SK-N-SH treated with all-trans-retinoic acid at 6 μM for 48 hours (cell line): Measurements from ENCODE around the gene SP110.

Experiments
- ATAC-seq: fragments of 200-7000 bp; cut with Tn5 transposase; 3 replicates; pipeline ENCODE4 v1.9.1; 2020; ENCODE audit warnings: mild to moderate bottlenecking, moderate library complexity
- ARNTL ChIP-seq: fragments of 450-650 bp; formaldehyde crosslinking; IDR thresholded peaks from 2 replicates; pipeline ENCODE4 v1.5.0; 2020; ENCODE audit warnings: low read depth, mild to moderate bottlenecking, moderate library complexity, borderline replicate concordance
- BACH2 ChIP-seq: fragments of 250-450 bp; sonication (Bioruptor Pico); IDR thresholded peaks from 2 replicates; pipeline ENCODE4 v1.9.0; 2021; ENCODE audit warnings: mild to moderate bottlenecking, borderline replicate concordance
- CREB5 ChIP-seq: fragments of 250-450 bp; sonication (Bioruptor Pico); IDR thresholded peaks from 2 replicates; pipeline ENCODE4 v1.5.1; 2020; ENCODE audit warnings: low read depth, mild to moderate bottlenecking, moderate library complexity
- CSRNP3 ChIP-seq: fragments of 250-450 bp; sonication (Bioruptor Pico); IDR thresholded peaks from 2 replicates; pipeline ENCODE4 v1.5.1; 2021; ENCODE audit warnings: mild to moderate bottlenecking, moderate library complexity
- ESRRG ChIP-seq: fragments of 250-450 bp; sonication (Bioruptor Pico); IDR thresholded peaks from 2 replicates; pipeline ENCODE4 v1.6.1; 2021; ENCODE audit warnings: mild to moderate bottlenecking
- GLIS3 ChIP-seq: fragments of 250-450 bp; sonication (Bioruptor Pico); IDR thresholded peaks from 2 replicates; pipeline ENCODE4 v1.5.0; 2020; ENCODE audit warnings: mild to moderate bottlenecking, moderate library complexity
- ISL1 ChIP-seq: fragments of 250-450 bp; sonication (Bioruptor Pico); IDR thresholded peaks from 2 replicates; pipeline ENCODE4 v2.1.2; 2022; ENCODE audit warnings: mild to moderate bottlenecking, moderate library complexity
- OSR1 ChIP-seq: fragments of 250-450 bp; sonication (Bioruptor Pico); IDR thresholded peaks from 2 replicates; pipeline ENCODE4 v1.8.0; 2022; ENCODE audit warnings: moderate library complexity, mild to moderate bottlenecking, inconsistent platforms
- PATZ1 ChIP-seq: fragments of 250-450 bp; sonication (Bioruptor Pico); IDR thresholded peaks from 2 replicates; pipeline ENCODE4 v1.8.0; 2020; ENCODE audit warnings: mild to moderate bottlenecking, moderate library complexity, borderline replicate concordance
- POU6F1 ChIP-seq: fragments of 250-450 bp; sonication (Bioruptor Pico); IDR thresholded peaks from 2 replicates; pipeline ENCODE4 v1.8.0; 2021; ENCODE audit warnings: low read depth, mild to moderate bottlenecking, moderate library complexity, borderline replicate concordance
- PPARA ChIP-seq: fragments of 250-450 bp; sonication (Bioruptor Pico); IDR thresholded peaks from 2 replicates; pipeline ENCODE4 v1.5.0; 2020; ENCODE audit warnings: mild to moderate bottlenecking, borderline replicate concordance
- RARB ChIP-seq: fragments of 250-450 bp; sonication (Bioruptor Pico); IDR thresholded peaks from 2 replicates; pipeline ENCODE4 v1.8.0; 2021; ENCODE audit warnings: mild to moderate bottlenecking, moderate library complexity
- SNAI2 ChIP-seq: fragments of 250-450 bp; sonication (Bioruptor Pico); IDR thresholded peaks from 2 replicates; pipeline ENCODE4 v1.5.0; 2020; ENCODE audit warnings: mild to moderate bottlenecking, moderate library complexity
- TOX ChIP-seq: fragments of 250-450 bp; sonication (Bioruptor Pico); IDR thresholded peaks from 2 replicates; pipeline ENCODE4 v1.8.0; 2021; ENCODE audit warnings: mild to moderate bottlenecking, moderate library complexity, borderline replicate concordance
- TSHZ2 ChIP-seq: fragments of 250-450 bp; sonication (Bioruptor Pico); IDR thresholded peaks from 2 replicates; pipeline ENCODE4 v1.5.0; 2020; ENCODE audit warnings: mild to moderate bottlenecking, moderate library complexity
- ZC3H10 ChIP-seq: fragments of 250-450 bp; sonication (Bioruptor Pico); IDR thresholded peaks from 2 replicates; pipeline ENCODE4 v1.5.1; 2021; ENCODE audit warnings: mild to moderate bottlenecking, moderate library complexity
- ZFP3 ChIP-seq: fragments of 250-450 bp; sonication (Bioruptor Pico); IDR thresholded peaks from 2 replicates; pipeline ENCODE4 v1.5.0; 2020; ENCODE audit warnings: mild to moderate bottlenecking, moderate library complexity
- ZFP30 ChIP-seq: fragments of 450-650 bp; formaldehyde crosslinking; IDR thresholded peaks from 2 replicates; pipeline ENCODE4 v1.5.0; 2022; ENCODE audit warnings: mild to moderate bottlenecking, moderate library complexity
- ZNF565 ChIP-seq: fragments of 450-650 bp; formaldehyde crosslinking; conservative IDR thresholded peaks from 2 replicates; pipeline ENCODE4 v1.5.0; 2020; ENCODE audit warnings: low read depth, mild to moderate bottlenecking, moderate library complexity
- ZNF8 ChIP-seq: fragments of 450-650 bp; formaldehyde crosslinking; IDR thresholded peaks from 2 replicates; pipeline ENCODE4 v1.5.0; 2020; ENCODE audit warnings: mild to moderate bottlenecking, moderate library complexity

SP110 gene

GRCh38 chr2:230134496-230135129 is 85.2 kb downstream of the SP110 start:
- no peak for TF ChIP-seq CSRNP3 (CRISPR knock-in tag)
- TF ChIP-seq, all 23 proteins: peak for 0
- no peak; the same call in 2 of the 3 replicates for ATAC-seq

- ATAC-seq: no peak
Measured at GRCh38 chr2:230131366-230131765, 88.4 kb downstream of the SP110 start.

More at GRCh38 chr2:230131366-230131765, 88.4 kb downstream of the SP110 start:
- TF ChIP-seq POU6F1 (CRISPR knock-in tag) (no peak), CREB5 (CRISPR knock-in tag) (no peak), BACH2 (CRISPR knock-in tag) (no peak), PATZ1 (no peak), ESRRG (no peak), ARNTL (CRISPR knock-in tag) (no peak), SNAI2 (CRISPR knock-in tag) (no peak), ZFP30 (CRISPR knock-in tag) (no peak), CSRNP3 (CRISPR knock-in tag) (no peak), ZC3H10 (no peak), TOX (CRISPR knock-in tag) (no peak), ISL1 (CRISPR knock-in tag) (no peak), ZFP3 (CRISPR knock-in tag) (no peak), PPARA (CRISPR knock-in tag) (no peak), GLIS3 (CRISPR knock-in tag) (no peak), ZNF565 (CRISPR knock-in tag) (no peak), RARB (no peak), OSR1 (CRISPR knock-in tag) (no peak), ZNF8 (CRISPR knock-in tag) (no peak), TSHZ2 (CRISPR knock-in tag) (no peak)
